Metanephros (tissue), 2 donors: Measurements from ENCODE around the gene ARHGEF6. TPM values are rescaled to one million over a fixed set of nuclear protein-coding genes. Genes with fewer than 3 reads are reported as not detected.

Source experiments
- small RNA-seq: library from RNA; depleted of rRNA; stranded (forward); fragments of <200 nt; gene quantifications from one replicate; pipeline ENCODE3, GENCODE V24; 2014; ENCODE audit warnings: low replicate concordance
- total RNA-seq: library from RNA; depleted of rRNA; stranded (reverse); fragments of >200 nt; gene quantifications from one replicate; pipeline ENCODE4 v1.2.3, GENCODE V29; 2014

Gene ARHGEF6, protein sequence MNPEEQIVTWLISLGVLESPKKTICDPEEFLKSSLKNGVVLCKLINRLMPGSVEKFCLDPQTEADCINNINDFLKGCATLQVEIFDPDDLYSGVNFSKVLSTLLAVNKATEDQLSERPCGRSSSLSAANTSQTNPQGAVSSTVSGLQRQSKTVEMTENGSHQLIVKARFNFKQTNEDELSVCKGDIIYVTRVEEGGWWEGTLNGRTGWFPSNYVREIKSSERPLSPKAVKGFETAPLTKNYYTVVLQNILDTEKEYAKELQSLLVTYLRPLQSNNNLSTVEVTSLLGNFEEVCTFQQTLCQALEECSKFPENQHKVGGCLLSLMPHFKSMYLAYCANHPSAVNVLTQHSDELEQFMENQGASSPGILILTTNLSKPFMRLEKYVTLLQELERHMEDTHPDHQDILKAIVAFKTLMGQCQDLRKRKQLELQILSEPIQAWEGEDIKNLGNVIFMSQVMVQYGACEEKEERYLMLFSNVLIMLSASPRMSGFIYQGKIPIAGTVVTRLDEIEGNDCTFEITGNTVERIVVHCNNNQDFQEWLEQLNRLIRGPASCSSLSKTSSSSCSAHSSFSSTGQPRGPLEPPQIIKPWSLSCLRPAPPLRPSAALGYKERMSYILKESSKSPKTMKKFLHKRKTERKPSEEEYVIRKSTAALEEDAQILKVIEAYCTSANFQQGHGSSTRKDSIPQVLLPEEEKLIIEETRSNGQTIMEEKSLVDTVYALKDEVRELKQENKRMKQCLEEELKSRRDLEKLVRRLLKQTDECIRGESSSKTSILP
- 14.5 TPM for total RNA-seq

GRCh38 chrX:136780763-136781162 lies at the start of gene ARHGEF6:
Gene ARHGEF6, minus strand, starts transcription at chrX:136780932. Its CDS starts 50 bp downstream, at chrX:136780882.

DNA sequence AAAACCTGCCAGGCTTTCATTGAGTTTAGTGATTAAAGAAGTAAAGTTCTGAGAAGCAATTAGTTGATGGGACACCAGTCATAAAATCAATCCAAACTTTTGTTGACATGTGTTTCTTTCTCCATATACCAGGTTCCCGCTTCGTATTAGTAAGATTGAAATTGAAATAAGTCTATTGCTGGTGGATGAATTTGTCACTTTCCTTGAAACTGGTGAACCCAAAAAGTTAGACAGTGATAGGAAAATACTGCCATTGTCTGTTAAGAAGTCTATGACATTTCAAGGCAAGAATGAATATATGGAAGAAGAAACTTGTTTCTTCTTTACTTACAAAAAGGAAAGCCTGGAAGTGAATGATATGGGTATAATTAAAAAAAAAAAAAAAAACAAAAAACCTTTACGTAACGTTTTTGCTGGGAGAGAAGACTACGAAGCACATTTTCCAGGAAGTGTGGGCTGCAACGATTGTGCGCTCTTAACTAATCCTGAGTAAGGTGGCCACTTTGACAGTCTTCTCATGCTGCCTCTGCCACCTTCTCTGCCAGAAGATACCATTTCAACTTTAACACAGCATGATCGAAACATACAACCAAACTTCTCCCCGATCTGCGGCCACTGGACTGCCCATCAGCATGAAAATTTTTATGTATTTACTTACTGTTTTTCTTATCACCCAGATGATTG lies 132.9 kb downstream of the ARHGEF6 start, which contains the start of gene CD40LG:
Gene CD40LG, plus strand, starts transcription at position 482 of the 684 bp plus-strand sequence. Its CDS starts 91 bp downstream, at position 573.

Small RNA genes within 50 kb of the gene (small RNA-seq; reads per million reads assigned to genes)
- not detected for gene RF00019
- gene RNU6-972P = not detected

Other genes with a start within 250 kb of the ARHGEF6 start
- 5.4 TPM for gene VGLL1, start 248.7 kb downstream of the ARHGEF6 start, total RNA-seq
- gene CD40LG, start 132.8 kb downstream of the ARHGEF6 start, total RNA-seq = 0.18 TPM
- 222 TPM for gene RBMX, start 99.8 kb upstream of the ARHGEF6 start, total RNA-seq